AG04449 (cell line): ENCODE results near the gene ERMARD.
A peak's percentile ranks its signal among the peaks of the same experiment; 100 is the strongest.

ENCODE experiments used
- CTCF ChIA-PET: fragments of 350-600 bp; formaldehyde crosslinking; extraction: SDS; loops from one replicate; lab custom pipeline; 2021; ENCODE audit warnings: antibody characterized with exemption; lab: Yijun Ruan, JAX
- POLR2A ChIA-PET: fragments of 400-600, 350-600 bp; formaldehyde crosslinking; extraction: SDS; loops from one replicate; lab custom pipeline; 2020; ENCODE audit warnings: antibody characterized with exemption, inconsistent platforms; lab: Yijun Ruan, JAX
- DNase-seq: peaks from one replicate; pipeline ENCODE4 v3.0.0-alpha.2; 2010; ENCODE audit warnings: low read depth, low spot score
- H3K4me3 ChIP-seq: 2 replicates; pipeline ENCODE4 v1.5.1; 2011; ENCODE audit warnings: low read depth, mild to moderate bottlenecking, control low read depth, low read length
- TF ChIP-seq, protein P1 (sequence below): IDR thresholded peaks from one replicate; pipeline ENCODE4 v1.5.1; 2011; ENCODE audit warnings: mild to moderate bottlenecking, moderate library complexity, low read length, control low read depth, inconsistent platforms; ENCODE audit not compliant: insufficient read depth; ENCODE audit errors: missing control alignments

The ERMARD gene

DNA sequence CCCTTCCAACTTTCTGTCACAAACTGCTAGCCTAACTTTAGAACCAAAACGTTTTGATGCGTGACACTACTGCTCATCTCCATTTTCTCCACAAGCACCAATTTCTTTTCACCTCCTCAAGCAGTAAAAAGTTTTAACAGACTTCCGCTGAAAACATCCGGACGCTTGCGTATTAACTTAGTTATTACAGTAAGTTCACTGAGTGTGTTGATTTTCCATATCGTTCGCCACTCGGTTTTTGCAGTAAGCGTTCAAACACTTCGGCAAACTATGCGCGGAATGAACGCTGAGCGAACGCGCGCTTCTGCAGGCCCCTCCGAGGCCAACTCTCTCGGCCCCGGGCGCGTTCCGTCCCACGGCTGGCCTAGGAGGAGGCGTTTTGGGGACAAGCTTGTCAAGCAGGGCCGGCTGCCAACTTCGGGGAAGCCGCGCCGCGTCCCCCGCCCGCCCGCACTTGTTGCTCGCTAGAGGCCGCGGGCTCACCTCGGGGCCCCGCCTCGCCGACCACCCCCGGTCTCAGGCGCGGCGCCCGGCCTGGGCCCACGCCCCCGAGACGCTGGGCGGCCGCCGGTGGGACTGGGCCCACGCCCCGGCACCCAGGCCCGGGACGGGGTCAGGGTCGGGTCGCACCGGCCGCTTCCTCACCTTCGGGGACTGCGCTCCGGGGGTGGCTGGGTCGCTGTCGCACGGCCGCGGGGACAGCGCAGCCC is 28.1 kb upstream of the ERMARD start:
- DNase-seq = no peak
- ChIA-PET CTCF (interaction anchor here (0.7 to 1.6 kb wide), 4 partner anchors 10 to 825 kb away, joined by 3 to 6 read pairs (median 4); no protein-coding TSS in a partner anchor), POLR2A (no interaction called here)
- TF ChIP-seq, protein P1, sequence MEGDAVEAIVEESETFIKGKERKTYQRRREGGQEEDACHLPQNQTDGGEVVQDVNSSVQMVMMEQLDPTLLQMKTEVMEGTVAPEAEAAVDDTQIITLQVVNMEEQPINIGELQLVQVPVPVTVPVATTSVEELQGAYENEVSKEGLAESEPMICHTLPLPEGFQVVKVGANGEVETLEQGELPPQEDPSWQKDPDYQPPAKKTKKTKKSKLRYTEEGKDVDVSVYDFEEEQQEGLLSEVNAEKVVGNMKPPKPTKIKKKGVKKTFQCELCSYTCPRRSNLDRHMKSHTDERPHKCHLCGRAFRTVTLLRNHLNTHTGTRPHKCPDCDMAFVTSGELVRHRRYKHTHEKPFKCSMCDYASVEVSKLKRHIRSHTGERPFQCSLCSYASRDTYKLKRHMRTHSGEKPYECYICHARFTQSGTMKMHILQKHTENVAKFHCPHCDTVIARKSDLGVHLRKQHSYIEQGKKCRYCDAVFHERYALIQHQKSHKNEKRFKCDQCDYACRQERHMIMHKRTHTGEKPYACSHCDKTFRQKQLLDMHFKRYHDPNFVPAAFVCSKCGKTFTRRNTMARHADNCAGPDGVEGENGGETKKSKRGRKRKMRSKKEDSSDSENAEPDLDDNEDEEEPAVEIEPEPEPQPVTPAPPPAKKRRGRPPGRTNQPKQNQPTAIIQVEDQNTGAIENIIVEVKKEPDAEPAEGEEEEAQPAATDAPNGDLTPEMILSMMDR = no peak
- peak overlapping the region; percentile 71 for H3K4me3 ChIP-seq

DNA sequence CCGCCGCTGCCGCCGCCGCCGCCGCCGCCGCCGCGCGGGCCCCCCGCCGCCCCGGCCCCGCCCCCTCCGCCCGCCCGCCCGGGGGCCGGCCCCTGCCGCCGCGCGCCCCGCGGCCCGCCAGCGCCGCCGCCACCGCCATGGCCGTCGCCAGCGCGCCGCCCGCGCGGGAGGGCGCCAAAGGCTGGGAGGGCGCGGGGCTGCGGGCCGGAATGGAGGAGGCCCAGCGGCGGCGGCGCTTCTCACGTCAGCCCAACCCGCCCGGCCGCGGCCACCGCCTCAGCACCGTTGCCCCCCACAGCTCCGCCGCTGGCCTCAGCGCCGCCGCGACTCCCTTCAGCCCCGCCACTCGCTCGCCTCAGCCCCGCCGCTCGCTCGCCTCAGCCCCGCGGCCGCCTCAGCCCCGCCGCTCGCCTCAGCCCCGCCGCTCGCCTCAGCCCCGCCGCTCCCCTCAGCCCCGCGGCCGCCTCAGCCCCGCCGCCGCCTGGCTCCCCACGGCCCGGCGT is 27.4 kb upstream of the ERMARD start:
- ChIA-PET CTCF (no interaction called here), POLR2A (no interaction called here)
- TF ChIP-seq, protein P1 = no peak
- peak overlapping the region; percentile 63 for H3K4me3 ChIP-seq
- no peak for DNase-seq

DNA sequence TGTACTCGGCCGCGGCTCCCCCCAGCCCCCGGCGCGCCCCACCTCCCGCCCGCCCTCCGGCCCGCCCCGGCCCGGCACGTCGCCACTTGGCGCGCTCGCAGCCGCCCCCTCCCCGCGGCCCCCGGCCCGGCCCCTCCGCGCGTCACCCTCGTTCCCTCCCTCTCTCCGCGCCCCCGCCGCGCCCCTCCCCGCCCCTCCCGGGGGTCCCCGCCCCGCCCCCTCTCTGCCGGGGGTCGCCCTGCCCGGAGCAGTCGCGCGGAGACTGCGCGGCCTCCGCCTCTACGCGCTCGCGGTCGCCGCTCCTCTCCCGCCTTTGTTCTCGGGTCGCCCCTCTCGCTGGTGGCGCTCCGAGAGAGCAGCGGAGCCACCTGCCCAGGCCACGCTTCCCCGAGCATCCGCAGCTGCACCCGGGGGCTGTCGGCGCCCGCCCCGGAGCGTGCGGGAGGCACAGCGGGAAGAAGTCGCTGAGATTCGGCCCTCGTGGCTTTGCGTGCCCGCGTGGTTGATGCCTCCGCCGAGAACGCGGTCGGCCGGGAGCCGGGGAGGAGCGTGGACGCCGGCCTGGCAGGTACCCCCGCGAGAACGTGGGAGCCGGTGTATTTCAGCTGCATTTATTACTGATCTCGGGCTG is 26.8 kb upstream of the ERMARD start, which contains the start of gene PHF10:
Gene PHF10, minus strand, starts transcription at position 7 of the 631 bp plus-strand sequence. CDS start 569 bp downstream, outside the sequence.
- DNase-seq = no peak
- CTCF ChIA-PET = no interaction called here
- TF ChIP-seq, protein P1 = no peak
- POLR2A ChIA-PET = no interaction called here
- peak within 1 kb of the TSS; percentile 71 for H3K4me3 ChIP-seq

DNA sequence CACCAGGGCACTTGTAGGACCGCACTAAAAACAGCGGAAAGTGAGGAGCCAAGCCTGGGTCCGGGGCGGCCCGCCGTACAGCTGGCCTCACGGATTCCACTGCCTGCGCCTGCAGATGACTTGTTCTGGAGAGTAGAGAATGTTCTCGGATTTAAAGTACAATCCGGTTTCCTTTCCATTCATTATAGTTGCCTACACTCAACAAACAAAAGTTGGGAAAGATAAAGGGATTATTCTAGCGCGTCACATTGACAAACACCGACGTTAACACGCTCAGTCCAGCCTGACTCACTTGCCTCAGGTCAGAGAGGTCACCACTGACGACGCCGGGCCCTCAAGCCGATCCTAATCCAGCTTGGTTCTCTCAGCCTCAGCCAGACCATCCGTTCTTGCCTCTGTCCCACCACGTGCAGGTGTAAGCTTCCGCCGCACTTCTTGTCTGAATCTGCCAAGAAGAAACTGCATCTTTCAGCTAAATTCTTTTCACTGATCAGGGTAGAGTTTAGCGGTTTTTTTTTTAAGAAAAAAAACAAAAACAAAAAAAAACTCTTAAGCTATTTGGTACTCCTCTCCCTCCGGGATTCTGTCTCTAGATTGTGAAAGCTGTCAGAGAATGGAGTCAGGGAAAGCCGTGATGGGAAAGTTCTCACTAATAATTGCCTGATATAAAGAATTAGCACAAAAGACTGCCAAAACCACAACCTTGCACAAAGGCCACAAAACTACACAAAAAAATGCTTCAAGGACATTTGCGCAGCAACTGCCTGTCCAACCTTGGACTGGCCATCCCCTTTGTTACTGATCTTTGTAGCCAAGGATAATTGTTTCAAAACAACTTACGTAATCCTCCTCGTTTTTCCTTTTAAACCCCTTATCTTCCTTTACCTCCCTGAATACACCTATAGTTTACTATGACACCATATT is 26.0 kb upstream of the ERMARD start:
- DNase-seq = no peak
- H3K4me3 ChIP-seq = peak overlapping the region; percentile 63
- TF ChIP-seq, protein P1 = no peak
- CTCF ChIA-PET = interaction anchor here (1.1 to 1.9 kb wide), 2 partner anchors 11 to 106 kb away, joined by 3 to 6 read pairs; no protein-coding TSS in a partner anchor
- POLR2A ChIA-PET = interaction anchor here (1.4 kb wide), 1 partner anchor 26 kb away, joined by 3 read pairs; the partner anchor contains the start of genes DYNLT2 and ERMARD

DNA sequence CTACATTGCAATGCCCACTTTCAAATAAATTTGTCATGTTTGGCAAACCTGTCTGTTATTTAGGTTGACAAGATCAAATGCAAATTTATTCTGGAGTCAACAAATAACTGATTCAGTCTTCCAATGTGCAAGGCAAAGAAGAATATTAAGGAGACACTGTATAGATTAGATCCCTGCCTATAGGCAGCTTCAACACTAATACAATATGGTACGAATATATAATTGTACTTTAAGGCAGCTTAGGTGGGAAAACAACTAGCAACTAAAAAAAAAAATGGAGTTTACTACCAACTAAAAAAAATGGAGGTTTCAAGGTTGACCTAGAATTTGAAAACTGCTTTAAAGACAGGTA is 25.4 kb upstream of the ERMARD start:
- no peak for DNase-seq
- TF ChIP-seq, protein P1 = no peak
- ChIA-PET CTCF (interaction anchor here (1.1 to 1.9 kb wide), 2 partner anchors 10 to 106 kb away, joined by 3 to 6 read pairs; no protein-coding TSS in a partner anchor), POLR2A (interaction anchor here (1.4 kb wide), 1 partner anchor 26 kb away, joined by 3 read pairs; the partner anchor contains the start of genes DYNLT2 and ERMARD)
- H3K4me3 ChIP-seq = no peak overlapping the region
